GM21529 (cell line): ENCODE results near the gene ZDHHC11.
A peak's percentile ranks its signal among the peaks of the same experiment; 100 is the strongest.
"Not testable (repeated sequence)": the region's sequence is repeated elsewhere in the genome, so short reads cannot be mapped to it uniquely, and the experiment has no call there.

ENCODE experiments used
- ATAC-seq: cut with Tn5 transposase; IDR thresholded peaks from one replicate; pipeline ENCODE4 v1.9.1; 2021; ENCODE audit not compliant: unreplicated experiment

Gene ZDHHC11

GRCh38 chr5:880816-881550 is 30.2 kb upstream of the ZDHHC11 start:
- ATAC-seq, result no peak

GRCh38 chr5:878677-879076 is 27.9 kb upstream of the ZDHHC11 start:
- ATAC-seq, result not testable (repeated sequence)

DNA sequence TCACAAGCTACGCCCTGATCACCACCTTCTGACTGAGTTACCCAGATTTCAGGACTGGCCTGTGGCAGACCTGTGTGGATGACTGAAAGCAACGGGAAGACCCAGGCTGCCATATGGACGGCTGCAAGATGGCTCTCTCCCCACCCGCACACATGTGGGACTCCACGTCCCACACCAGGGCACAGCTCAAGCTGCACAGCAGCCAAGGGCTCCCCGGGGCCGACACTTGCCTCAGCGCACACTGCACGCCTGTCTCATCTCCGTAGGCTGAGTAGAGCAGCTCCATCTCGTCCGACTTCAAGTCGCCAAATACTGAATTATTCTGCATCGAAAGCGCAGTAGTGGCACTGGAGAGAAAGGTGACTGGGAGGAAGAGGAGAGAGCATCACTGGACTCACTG is 27.3 kb upstream of the ZDHHC11 start:
- ATAC-seq, result no peak

DNA sequence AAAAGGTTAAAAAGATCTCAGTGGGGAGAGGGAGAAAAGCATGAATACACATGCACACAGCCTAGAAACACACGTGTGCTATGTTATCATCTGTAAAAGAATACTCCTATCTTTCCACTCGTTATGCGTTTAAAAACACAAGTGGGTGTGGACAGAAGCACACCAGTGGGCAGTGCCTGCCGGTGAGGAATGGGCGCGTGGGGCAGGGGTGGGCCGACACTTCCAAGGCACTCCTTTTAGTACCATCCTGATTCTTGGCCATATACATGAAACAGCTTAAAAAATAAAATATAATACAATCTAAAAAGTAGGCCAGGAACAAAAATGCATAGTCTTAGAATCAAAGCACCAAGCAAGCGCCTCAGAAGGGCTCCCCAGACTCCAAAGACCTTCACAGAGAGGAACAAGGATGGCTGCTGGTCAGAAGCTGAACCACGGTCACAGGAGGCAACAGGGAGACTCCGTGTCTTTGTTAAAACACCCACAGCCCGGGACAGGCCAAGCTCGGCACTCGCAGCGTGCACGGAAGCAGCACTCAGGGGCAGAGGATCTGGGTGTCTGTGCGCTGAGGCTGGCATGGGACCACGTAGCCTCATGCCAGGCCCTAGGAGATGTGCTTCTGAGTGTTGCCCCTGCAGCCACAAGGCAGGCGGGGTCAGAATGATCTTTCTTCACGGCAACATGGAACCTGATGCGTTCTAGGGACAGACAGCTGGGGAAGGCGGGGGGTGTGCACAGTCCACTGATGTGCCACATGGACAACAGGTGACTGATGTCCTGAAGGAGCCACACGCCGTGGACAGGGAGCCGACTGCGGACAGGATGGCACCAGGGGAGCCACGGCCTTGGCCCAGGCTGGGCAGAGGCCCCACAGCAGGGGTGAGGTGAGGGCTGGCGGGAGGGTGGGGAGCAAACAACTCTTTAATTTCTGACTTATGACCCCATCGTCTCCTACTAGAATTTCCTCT is 25.9 kb upstream of the ZDHHC11 start:
- ATAC-seq, result no peak

GRCh38 chr5:875931-876330 is 25.1 kb upstream of the ZDHHC11 start:
- no peak for ATAC-seq

- ATAC-seq, result peak; percentile 74
Measured at GRCh38 chr5:873328-873727, 22.5 kb upstream of the ZDHHC11 start.

GRCh38 chr5:872301-872700 is 21.5 kb upstream of the ZDHHC11 start:
- no peak for ATAC-seq

DNA sequence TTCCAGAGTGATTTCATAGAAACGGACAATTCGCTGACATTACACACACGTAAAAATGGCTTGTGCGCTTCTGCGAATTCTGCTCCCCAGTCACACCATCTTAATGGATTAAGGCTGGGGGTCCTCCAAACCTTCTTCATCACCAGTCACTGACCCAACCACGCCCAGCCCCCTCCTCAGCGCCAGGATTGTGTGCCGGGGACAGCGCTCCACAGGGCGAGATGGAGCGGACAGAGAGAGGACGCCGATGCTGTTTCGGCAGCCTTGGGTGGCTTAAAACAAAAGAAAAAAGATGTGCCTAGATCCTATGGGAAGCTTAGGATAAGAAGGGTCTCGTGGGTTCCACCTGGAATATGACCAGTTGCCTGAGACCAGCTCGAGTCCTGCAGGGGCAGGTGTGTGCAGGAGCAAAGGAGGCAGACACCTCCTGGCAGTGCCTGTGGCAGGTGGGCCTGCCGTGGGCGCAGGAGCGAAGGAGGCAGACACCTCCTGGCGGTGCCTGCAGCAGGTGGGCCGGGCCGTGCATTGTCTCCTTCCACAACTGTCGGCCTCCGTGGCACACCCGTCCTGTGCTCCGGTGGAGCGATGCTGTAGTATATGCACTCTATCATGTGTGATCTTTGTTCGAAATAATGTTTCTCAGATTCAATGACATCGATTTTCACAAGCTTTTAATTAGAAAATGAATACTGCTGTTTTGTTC is 21.0 kb upstream of the ZDHHC11 start:
- no peak for ATAC-seq

DNA sequence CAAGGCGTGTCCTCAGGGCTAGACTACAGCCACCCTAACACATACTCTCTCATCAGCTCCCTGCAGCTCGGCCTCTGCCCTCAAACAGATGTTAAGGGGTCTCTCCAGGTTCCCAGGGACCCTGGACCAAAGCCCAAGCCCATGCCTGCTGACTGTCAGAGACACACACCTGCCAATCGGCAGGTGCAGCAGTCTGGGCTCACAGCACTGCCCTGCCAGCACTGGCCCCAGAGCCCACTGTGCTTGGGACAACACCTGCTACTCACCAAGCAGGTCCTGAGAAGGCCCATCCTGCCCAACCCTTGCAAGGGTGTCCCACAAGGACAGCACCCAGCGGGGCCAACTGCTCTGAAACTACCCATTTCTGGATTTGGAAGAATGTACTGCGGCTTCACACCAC is 20.2 kb upstream of the ZDHHC11 start:
- no peak for ATAC-seq

- ATAC-seq, result no peak
Measured at GRCh38 chr5:868428-869135, 17.8 kb upstream of the ZDHHC11 start.

DNA sequence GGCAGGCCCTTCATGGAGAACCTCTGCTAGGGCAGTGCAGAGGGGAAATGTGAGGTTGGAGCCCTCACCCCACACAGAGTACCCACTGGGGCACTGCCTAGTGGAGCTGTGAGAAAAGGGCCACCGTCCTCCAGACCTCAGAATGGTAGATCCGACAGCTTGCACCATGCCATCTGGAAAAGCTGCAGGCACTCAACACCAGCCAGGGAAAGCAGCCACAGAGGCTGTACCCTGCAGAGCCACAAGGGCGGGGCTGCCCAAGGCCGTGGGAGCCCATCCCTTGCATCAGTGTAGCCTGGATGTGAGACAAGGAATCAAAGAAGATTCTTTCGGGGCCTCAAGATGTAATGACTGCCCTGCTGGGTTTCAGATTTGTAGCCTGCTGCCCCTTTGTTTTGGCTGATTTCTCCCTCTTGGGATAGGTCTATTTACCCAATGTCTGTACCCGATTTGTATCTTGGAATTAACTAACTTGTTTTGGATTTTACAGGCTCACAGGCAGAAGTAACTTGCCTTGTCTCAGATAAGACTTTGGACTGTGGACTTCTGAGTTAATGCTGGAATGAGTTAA is 16.6 kb upstream of the ZDHHC11 start:
- ATAC-seq, result no peak

- no peak for ATAC-seq
Measured at GRCh38 chr5:865771-866170, 15.0 kb upstream of the ZDHHC11 start.

DNA sequence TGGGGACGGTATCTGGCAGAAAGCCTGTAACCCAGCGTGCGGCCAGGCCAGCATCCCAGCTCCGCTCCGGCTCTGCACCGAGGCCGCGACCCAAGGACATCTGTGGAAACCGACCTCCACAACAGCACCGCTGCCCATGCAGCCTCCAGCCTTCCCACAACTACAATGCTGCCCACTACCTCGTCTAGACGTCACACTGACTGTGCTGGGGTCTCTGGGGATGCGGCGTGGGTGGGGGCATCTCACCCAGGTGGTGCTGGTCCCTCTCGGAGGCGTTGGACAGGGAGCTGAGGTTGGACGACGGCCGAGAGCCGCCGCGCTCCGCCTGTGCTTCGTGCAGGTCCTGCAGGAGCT is 14.4 kb upstream of the ZDHHC11 start:
- no peak for ATAC-seq

GRCh38 chr5:864492-865167 is 13.8 kb upstream of the ZDHHC11 start:
- ATAC-seq, result no peak

DNA sequence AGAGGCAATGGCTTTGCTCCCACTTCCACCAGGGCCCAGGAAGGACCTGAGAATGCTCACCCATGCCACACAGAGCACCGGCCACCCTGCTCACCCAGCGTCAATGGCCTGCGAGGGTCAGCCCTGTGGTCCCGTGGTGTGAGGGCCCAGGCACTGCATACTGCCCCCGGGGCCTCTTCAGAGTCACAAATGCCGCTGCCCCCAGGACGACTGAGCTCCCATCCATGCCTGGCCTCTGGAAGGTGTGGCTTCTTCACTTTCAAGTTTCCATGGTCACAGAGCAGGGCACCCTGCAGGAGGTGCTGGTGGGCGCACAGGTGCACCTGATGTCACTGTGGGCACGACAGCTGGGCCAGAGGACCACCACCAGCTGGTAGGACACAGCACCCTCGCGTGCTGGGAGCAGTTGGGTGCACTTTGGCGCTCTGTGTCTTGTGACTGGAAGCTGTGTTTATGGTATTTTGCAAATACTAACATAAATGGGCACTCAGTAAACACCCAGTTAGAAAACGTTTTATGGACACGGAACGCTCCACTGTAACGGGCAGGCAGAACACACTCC is 12.5 kb upstream of the ZDHHC11 start:
- no peak for ATAC-seq

DNA sequence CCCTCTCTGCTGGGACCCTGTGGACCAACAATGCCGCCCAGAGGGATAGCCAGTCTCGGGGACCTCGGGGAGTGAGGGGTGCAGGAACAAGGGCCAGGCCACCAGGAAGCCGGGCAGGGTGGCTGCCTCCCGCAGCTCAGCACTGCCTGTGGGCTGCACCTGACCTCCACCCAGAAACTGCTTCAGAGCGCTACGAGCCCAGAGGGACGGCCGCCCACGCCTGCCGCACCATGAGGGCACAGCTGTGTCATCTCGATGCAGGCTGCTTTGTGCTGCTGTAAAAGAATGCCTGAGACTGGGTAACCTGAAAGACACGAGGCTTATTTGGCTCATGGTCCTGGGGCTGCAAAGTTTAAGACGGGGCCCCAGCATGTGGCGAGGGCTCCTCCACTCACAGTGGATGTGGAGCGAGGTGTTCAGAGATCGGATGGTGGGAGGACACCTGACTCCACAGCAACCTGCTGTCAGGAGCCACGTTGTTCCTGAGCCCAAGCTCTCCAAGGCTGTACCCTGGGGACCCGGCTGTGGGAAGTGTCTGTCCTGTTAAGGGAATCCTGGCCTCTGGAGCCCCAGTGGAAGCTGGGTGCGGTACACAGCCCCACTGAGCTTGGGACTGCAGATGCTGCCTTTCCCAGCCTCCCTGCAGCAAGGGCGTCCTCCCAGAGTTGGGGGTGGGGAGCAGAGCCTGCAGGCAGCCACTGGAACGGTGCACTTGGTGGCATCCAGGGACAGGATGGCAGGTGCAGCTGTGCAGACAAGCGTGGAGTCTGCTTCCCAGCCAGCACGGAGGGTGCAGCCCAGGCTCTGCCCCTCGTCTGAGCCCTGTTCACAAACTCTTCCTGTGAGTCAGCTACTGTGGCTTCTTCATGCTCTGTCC is 11.8 kb upstream of the ZDHHC11 start:
- ATAC-seq, result no peak

DNA sequence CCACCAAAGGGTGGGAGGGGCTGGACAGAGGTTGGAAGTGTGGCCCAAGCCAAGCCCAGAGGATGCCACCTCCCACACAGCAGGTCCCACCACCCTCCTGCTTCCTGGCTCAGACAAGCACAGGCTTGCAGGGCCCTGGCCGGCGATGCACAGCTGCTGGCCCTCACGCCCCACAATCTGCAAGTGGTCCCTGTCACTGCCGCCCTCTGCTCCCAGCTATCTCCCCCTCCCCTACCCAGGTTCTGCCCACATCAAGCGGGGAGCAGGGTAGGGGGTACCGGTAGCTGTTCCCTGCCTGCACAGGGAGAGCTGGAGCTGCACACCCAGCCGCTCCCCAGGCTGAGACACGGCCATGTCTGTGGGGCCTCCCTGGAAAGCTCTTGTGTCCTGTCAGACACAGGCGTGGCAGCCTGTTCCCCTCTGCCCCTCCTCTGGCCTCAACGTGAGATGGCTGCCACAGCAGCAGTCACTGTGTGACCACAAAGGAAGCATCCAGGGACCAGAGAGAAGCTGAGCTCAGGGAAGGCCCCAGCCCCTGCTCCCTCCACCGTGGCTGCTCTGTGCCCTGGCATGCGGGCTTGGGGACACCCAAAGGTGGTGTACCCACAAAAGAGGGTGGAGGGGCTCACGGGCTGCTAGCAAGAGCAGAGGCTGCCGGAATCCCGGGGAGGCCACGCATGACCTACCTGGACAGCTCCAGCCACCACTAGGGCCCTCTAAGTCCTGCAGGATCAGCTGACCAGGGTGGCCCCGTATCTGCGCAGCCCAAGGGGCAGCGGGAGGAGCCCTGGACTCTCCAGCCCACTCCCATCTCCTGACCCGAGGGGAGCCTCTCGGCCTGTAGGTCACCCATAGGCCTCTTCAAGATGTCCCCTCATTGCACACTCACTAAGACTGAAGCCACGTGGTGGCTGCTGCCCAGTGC is 10.9 kb upstream of the ZDHHC11 start:
- no peak for ATAC-seq
